ENCODE results near the gene DNAH10.

Gene DNAH10

GRCh38 chr12:123731596-123731995, 30.5 kb upstream of the DNAH10 start:
- no peak for DNase-seq (ENCODE audit: low spot score)
- no peak overlapping the region for H3K4me3 ChIP-seq
- no peak for TF ChIP-seq CTCF (IDR thresholded peaks at IDR 0.05)

GRCh38 chr12:123732251-123732650, 29.9 kb upstream of the DNAH10 start:
- Histone ChIP-seq H3K4me3 (no peak overlapping the region), H3K27ac (no peak overlapping the region)
- no peak for TF ChIP-seq CTCF (IDR thresholded peaks at IDR 0.05)
- no peak for DNase-seq (ENCODE audit: low spot score)

More at GRCh38 chr12:123731596-123731995, 30.5 kb upstream of the DNAH10 start:
- no peak overlapping the region for H3K27ac ChIP-seq

- H3K4me3 ChIP-seq = no peak overlapping the region
- DNase-seq (ENCODE audit: low spot score) = no peak
- H3K27ac ChIP-seq = no peak overlapping the region
- TF ChIP-seq CTCF (IDR thresholded peaks at IDR 0.05) = no peak
These were observed 28.9 kb upstream of the DNAH10 start for GRCh38 chr12:123733229-123733628.

DNA sequence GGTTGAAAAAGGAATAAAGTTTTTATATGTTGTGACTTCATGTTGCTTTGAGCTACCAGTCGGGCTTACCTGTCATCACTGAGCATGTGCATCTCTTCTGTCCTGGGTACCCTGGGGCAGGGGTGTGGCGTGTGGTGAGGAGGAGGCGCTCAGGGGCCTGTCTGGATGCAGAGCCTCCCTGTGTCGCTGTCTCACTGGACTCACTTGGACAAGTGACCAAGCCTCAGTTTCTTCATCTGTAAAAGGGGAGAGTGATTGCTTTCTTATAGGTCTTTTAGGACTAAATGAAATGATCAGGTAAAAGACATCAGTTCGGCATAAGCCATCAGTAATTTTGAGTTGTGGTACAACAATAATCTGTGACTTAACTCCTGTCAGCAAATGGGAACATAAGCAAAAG, 27.8 kb upstream of the DNAH10 start:
- H3K27ac ChIP-seq = no peak overlapping the region
- no peak for DNase-seq (ENCODE audit: low spot score)
- TF ChIP-seq CTCF (IDR thresholded peaks at IDR 0.05) = no peak

GRCh38 chr12:123741937-123742572, 20.0 kb upstream of the DNAH10 start:
- H3K27ac ChIP-seq = no peak overlapping the region
- no peak overlapping the region for H3K4me3 ChIP-seq
- DNase-seq (ENCODE audit: low spot score) = no peak
- TF ChIP-seq CTCF (IDR thresholded peaks at IDR 0.05) = no peak

More for the DNA sequence above, 27.8 kb upstream of the DNAH10 start:
- H3K4me3 ChIP-seq = no peak overlapping the region

GRCh38 chr12:123743002-123743401, 19.1 kb upstream of the DNAH10 start:
- no peak overlapping the region for H3K4me3 ChIP-seq
- H3K27ac ChIP-seq = no peak overlapping the region
- DNase-seq (ENCODE audit: low spot score) = no peak
- TF ChIP-seq CTCF (IDR thresholded peaks at IDR 0.05) = no peak

DNA sequence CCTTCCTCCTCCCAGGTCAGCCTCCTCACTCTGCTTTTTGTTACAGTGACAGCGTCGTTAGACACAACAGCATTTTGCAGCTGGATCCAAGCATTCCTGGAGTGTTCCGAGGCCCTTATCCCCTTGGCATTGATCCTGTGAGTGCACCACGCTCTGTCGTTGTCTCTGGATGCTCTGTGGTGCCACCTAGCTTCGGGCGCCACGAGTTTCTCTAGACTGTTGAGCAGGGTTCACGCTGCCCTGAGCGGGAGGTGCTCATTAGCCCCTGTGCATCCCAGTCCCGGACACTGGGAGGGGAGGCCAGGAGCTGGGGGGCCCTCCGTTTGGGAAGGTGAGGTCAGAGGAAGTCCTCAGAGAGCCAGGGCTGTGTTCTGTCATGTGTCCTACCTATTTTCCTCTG, 17.3 kb upstream of the DNAH10 start:
- no peak overlapping the region for H3K27ac ChIP-seq
- DNase-seq (ENCODE audit: low spot score) = no peak

More for the DNA sequence above, 17.3 kb upstream of the DNAH10 start:
- no peak for TF ChIP-seq CTCF (IDR thresholded peaks at IDR 0.05)
- H3K4me3 ChIP-seq = no peak overlapping the region
